Activated CD8-positive, alpha-beta T cell treated with anti-CD3 and anti-CD28 coated beads for 36 hours (primary cell): ENCODE measurements around the gene PERCC1. TPM values are rescaled to one million over a fixed set of nuclear protein-coding genes. Genes with fewer than 3 reads are reported as not detected.

Experiments
- total RNA-seq, 2 experiments: library from RNA; stranded (reverse); gene quantifications; one replicate each; pipeline ENCODE4 v1.2.3, GENCODE V29; 2021

Gene PERCC1
- total RNA-seq, 2 experiments from 2014 or later = 0.29 TPM; not detected in 1

Other genes starting within 250 kb of the PERCC1 start
- not detected for gene TPSG1, start 205.8 kb upstream of the PERCC1 start, total RNA-seq
- gene TPSB2, start 200.9 kb upstream of the PERCC1 start, total RNA-seq = not detected
- gene TPSAB1, start 190.4 kb upstream of the PERCC1 start, total RNA-seq = not detected
- gene TPSD1, start 175.0 kb upstream of the PERCC1 start, total RNA-seq = not detected
- 100 to 1,000 TPM; 245 to 254 TPM for gene UBE2I, start 121.4 kb upstream of the PERCC1 start, total RNA-seq
- gene BAIAP3, start 97.4 kb upstream of the PERCC1 start, total RNA-seq = under 1 TPM; 0.27 to 0.68 TPM
- gene TSR3, start 79.2 kb upstream of the PERCC1 start, total RNA-seq = 10 to 100 TPM; 54.7 to 57.4 TPM
- gene GNPTG, start 79.1 kb upstream of the PERCC1 start, total RNA-seq = 10 to 100 TPM; 17.3 to 19.2 TPM
- 10 to 100 TPM; 32.4 to 38.1 TPM for gene UNKL, start 16.4 kb upstream of the PERCC1 start, total RNA-seq
- 10 to 100 TPM; 16.4 to 17.8 TPM for gene UQCC4, start 10.3 kb upstream of the PERCC1 start, total RNA-seq
- gene CCDC154, start 13.5 kb downstream of the PERCC1 start, total RNA-seq = 1 to 10 TPM; 1.3 to 1.4 TPM
- gene CLCN7, start 44.0 kb downstream of the PERCC1 start, total RNA-seq = 10 to 100 TPM; 35.5 to 36.8 TPM
- not detected for gene PTX4, start 57.9 kb downstream of the PERCC1 start, total RNA-seq
- gene TELO2, start 62.3 kb downstream of the PERCC1 start, total RNA-seq = 10 to 100 TPM; 59.1 to 62.1 TPM
- 10 to 100 TPM; 12.9 to 14.3 TPM for gene TMEM204, start 102.6 kb downstream of the PERCC1 start, total RNA-seq
- gene IFT140, start 181.0 kb downstream of the PERCC1 start, total RNA-seq = 10 to 100 TPM; 12.0 to 12.1 TPM
- 10 to 100 TPM; 15.1 to 15.7 TPM for gene CRAMP1, start 181.3 kb downstream of the PERCC1 start, total RNA-seq
- 10 to 100 TPM; 61.5 to 62.2 TPM for gene JPT2, start 247.2 kb downstream of the PERCC1 start, total RNA-seq